Measurements from ENCODE around the gene ITPR1.

ITPR1 gene

GRCh38 chr3:4534906-4535305, 41.8 kb downstream of the ITPR1 start:
- DNase-seq = no peak

GRCh38 chr3:4536260-4536659, 43.1 kb downstream of the ITPR1 start:
- no peak for DNase-seq

GRCh38 chr3:4540267-4540666, 47.1 kb downstream of the ITPR1 start:
- DNase-seq = no peak

- DNase-seq = no peak
Observed at GRCh38 chr3:4543110-4543509, 50.0 kb downstream of the ITPR1 start.

GRCh38 chr3:4546346-4547178, 53.4 kb downstream of the ITPR1 start:
- DNase-seq = no peak

GRCh38 chr3:4547799-4548198, 54.7 kb downstream of the ITPR1 start:
- DNase-seq = no peak

GRCh38 chr3:4548356-4548755, 55.2 kb downstream of the ITPR1 start:
- no peak for DNase-seq

- DNase-seq = no peak
Observed at GRCh38 chr3:4548780-4549179, 55.6 kb downstream of the ITPR1 start.

GRCh38 chr3:4549896-4550295, 56.7 kb downstream of the ITPR1 start:
- DNase-seq = no peak

- no peak for DNase-seq
Observed at GRCh38 chr3:4551051-4551711, 58.0 kb downstream of the ITPR1 start.

- DNase-seq = no peak
Observed at GRCh38 chr3:4551794-4552442, 58.8 kb downstream of the ITPR1 start.

GRCh38 chr3:4552811-4553210, 59.7 kb downstream of the ITPR1 start:
- DNase-seq = no peak

- no peak for DNase-seq
Observed at GRCh38 chr3:4561661-4562060, 68.5 kb downstream of the ITPR1 start.

GRCh38 chr3:4562595-4562994, 69.4 kb downstream of the ITPR1 start:
- DNase-seq = no peak

- no peak for DNase-seq
Observed at GRCh38 chr3:4564270-4564669, 71.1 kb downstream of the ITPR1 start.

- DNase-seq = no peak
Observed at GRCh38 chr3:4564928-4565586, 71.9 kb downstream of the ITPR1 start.

GRCh38 chr3:4565809-4566501, 72.8 kb downstream of the ITPR1 start:
- no peak for DNase-seq

- DNase-seq = no peak
Observed at GRCh38 chr3:4568841-4569240, 75.7 kb downstream of the ITPR1 start.

- DNase-seq = no peak
Observed at GRCh38 chr3:4570840-4571621, 77.9 kb downstream of the ITPR1 start.

GRCh38 chr3:4571690-4572334, 78.7 kb downstream of the ITPR1 start:
- DNase-seq = no peak

- DNase-seq = no peak
Observed at GRCh38 chr3:4573153-4573552, 80.0 kb downstream of the ITPR1 start.
